ENCODE measurements around the gene PTCH1. TPM values are rescaled to one million over a fixed set of nuclear protein-coding genes. Genes with fewer than 3 reads are reported as not detected.

Gene PTCH1
- total and polyA plus RNA-seq, 10 of the 15 experiments (the other 5 are each of a cell fraction or from before 2014, with no cell fraction given), result 0.16 to 6.1 (median 2.6) TPM

DNA sequence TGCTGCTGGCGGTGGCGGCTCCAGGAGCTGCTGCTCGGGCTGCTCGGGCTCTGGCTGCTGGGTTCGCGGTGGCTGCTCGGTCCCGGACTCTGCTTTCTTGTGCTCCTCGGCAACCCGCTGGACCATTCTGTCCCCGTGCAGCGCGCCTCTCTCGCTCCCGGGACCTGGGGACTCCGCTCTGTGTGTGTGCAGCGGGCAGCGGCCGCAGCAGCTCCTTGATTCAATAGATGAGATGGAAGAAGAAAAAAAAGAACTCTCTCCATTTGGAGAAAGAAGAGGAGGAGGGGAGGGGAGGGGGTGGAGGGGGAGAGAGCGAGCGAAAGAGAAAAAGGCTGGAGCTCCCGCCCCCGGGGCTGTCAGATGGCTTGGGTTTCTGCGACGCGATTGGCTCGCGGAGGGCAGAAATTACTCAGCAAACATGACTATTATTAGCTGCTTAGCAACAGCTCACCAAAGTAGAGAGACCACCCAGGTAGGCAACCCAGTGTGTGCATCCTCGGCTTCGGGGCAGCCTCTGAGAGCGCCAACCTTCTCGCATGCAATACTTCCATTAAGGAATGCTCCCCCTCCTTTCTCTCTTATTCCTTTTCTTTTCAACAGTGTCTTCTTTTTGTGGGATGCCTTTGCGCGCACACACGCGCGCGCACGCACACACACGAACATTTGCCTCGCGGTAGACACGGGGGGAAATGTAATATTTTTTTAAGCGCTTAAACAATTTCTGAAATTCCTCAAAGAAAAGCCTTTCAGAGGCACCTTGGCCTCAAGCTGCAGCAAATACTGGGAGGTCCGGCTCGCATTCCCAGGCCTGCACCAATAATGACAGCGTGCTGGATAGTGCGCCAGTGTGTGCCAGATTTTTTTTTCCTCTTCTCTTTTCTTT lies 7.6 kb downstream of the PTCH1 start (continued):
- no peak for TF ChIP-seq NFXL1 (IDR thresholded peaks at IDR 0.05; ENCODE audit: borderline replicate concordance)
- 0 out of 2 replicates have a peak, but pooled peaks have one; percentile 26 for TF ChIP-seq MTA2 (IDR thresholded peaks at IDR 0.05; ENCODE audit: low read depth)
- TF ChIP-seq MYB (IDR thresholded peaks at IDR 0.05; ENCODE audit: borderline replicate concordance, low read depth, low read length), result no peak
- TF ChIP-seq NFIC (IDR thresholded peaks at IDR 0.05; ENCODE audit: low read depth, low read length), result no peak
- TF ChIP-seq RAD21 (IDR thresholded peaks at IDR 0.05; ENCODE audit: insufficient read depth, low read depth, low read length), result no peak
- TF ChIP-seq E2F4 (IDR thresholded peaks at IDR 0.05; ENCODE audit: low read depth, low read length), result no peak
- TF ChIP-seq MTA3 (IDR thresholded peaks at IDR 0.05; ENCODE audit: borderline replicate concordance, low read length), result 0 out of 2 replicates have a peak, but pooled peaks have one; percentile 15
- peak; percentile 6; the same call in 1 of the 2 replicates for TF ChIP-seq USF2 (IDR thresholded peaks at IDR 0.05; ENCODE audit: borderline replicate concordance, low read depth, low read length)
- peak; percentile 69 for TF ChIP-seq JUNB (IDR thresholded peaks at IDR 0.05)
- 0 out of 2 replicates have a peak, but pooled peaks have one; percentile 35 for TF ChIP-seq POLR2AphosphoS5 (IDR thresholded peaks at IDR 0.05; ENCODE audit: low read length)
- no peak for TF ChIP-seq ELK1 (IDR thresholded peaks at IDR 0.05; ENCODE audit: low read depth, low read length)
- TF ChIP-seq NFYA (IDR thresholded peaks at IDR 0.05; ENCODE audit: borderline replicate concordance, low read depth, low read length), result no peak
- TF ChIP-seq NFYB (IDR thresholded peaks at IDR 0.05; ENCODE audit: insufficient read depth, low read depth, low read length), result 0 out of 2 replicates have a peak, but pooled peaks have one; percentile 42
- TF ChIP-seq IKZF1 (conservative IDR thresholded peaks at IDR 0.05), result 0 out of 2 replicates have a peak, but pooled peaks have one; percentile 29
- TF ChIP-seq RCOR1 (conservative IDR thresholded peaks at IDR 0.05; ENCODE audit: low read depth, low read length), result no peak
- no peak for TF ChIP-seq ZNF687 (IDR thresholded peaks at IDR 0.05)
- TF ChIP-seq FOS (IDR thresholded peaks at IDR 0.05; ENCODE audit: borderline replicate concordance, extremely low read depth, insufficient read length), result no peak
- no peak for TF ChIP-seq CHD4 (IDR thresholded peaks at IDR 0.05)
- TF ChIP-seq ATF3 (IDR thresholded peaks at IDR 0.05; ENCODE audit: borderline replicate concordance, extremely low read depth, low read depth, low read length), result no peak

Measured in GM12878 (cell line).